Stimulated activated CD4-positive, alpha-beta T cell treated with anti-CD3 and anti-CD28 coated beads, Interleukin-1b, Interleukin-23, amount 100 ng/mL, for 24 hours (primary cell): ENCODE measurements around the gene PLEKHH1.

Source experiments
- DNase-seq, 4 experiments: peaks; one replicate each; pipeline ENCODE4 v3.0.0-alpha.2; 2020; ENCODE audit warnings: low read depth in 4 of 4, low spot score in 1 of 4

PLEKHH1 gene

DNA sequence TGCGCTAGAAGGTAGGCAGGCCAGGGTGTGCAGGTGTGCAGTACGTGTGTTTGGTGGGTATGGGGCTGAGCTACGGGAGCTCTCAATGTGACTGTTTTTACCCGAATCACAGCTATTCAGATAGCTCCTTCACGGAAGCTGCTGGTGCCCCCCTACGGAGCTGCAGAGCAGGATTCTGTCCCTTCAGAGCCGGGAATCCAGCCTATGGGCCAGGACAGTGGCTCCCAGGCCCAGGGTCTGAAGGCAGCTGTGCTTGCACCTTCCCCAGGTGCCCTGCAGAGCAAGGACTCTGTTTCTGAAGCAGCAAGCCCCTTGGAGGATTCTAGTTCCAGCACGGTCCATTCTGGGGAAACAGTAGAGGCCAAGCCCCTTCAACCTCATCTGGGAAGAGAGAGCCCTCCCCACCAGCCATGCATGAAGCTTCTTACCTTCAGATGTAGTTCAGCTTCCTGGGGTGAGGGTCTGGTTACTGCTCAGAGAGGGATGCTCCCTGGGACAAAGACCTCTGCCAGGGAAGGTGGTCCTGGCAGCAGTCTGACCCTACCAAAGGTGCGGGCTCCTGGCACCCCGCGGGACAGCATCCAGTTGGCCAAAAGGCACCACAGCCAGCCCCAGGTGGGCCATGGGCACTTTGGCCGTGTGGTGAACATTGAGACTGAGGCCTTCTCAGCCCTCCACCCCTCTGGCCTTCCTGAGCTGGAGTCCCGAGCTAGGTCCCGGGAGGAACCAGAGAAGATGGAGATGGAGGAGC is 29.1 kb downstream of the PLEKHH1 start:
- DNase-seq: no peak

DNA sequence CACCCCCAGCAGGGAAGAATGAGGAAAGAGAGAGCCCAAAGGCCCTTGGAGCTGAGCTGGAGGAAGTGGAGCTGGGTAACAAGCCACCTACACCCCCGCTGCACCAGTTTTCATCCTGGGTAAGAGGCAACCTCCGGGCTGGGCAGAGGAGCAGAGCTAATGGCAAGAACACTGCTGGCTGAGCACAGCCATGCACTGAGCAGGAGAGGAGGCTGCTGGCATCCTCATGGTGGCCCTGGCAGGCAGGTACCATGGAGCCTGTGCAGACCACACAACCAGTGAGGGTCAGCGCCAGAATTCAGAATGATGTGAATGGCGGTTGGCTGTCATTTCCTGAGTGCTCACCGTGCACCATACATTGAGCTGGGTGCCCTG is 29.7 kb downstream of the PLEKHH1 start:
- no peak for DNase-seq

DNA sequence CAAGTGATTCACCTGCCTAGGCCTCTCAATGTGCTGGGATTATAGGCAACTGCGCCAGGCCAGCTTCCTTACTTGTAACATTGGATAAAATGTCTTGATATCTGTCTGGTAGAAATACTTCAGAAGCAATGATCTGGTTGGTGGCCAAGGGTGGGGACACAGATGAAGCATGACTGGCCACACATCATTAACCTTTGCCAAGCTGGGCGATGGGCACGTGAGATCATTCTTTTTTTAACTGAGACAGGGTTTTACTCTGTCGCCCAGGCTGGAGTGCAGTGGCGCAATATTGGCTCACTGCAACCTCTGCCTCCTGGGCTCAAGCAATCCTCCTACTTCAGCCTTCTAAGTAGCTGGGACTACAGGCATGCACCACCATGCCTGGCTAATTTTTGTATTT is 31.1 kb downstream of the PLEKHH1 start:
- no peak for DNase-seq

DNA sequence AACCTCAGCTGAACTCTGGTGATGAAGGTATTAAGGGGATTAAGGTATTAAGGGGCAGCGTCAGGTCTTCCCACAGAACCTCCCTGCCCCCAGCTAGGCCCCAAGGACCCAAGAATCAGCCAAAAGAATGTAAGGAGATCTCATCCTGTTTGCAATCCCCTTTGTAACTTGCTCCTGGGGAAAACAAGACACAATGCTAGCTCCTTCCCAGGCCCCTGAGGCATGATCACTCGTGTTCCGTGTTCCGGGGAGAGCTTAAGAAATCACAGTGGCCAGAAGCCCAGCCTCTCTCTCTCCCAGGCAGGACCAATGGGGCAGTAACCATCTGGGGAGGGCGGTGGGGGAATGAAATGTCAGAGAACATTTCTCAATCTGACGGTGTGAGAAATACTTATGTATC is 33.8 kb downstream of the PLEKHH1 start:
- no peak for DNase-seq

- DNase-seq: no peak
Measured at GRCh38 chr14:67567654-67568053, 34.6 kb downstream of the PLEKHH1 start.

- no peak for DNase-seq
Measured at GRCh38 chr14:67569011-67569650, 36.0 kb downstream of the PLEKHH1 start.

- no peak for DNase-seq
Measured at GRCh38 chr14:67569651-67570290, 36.7 kb downstream of the PLEKHH1 start.

GRCh38 chr14:67570453-67570852 is 37.4 kb downstream of the PLEKHH1 start:
- no peak for DNase-seq

DNA sequence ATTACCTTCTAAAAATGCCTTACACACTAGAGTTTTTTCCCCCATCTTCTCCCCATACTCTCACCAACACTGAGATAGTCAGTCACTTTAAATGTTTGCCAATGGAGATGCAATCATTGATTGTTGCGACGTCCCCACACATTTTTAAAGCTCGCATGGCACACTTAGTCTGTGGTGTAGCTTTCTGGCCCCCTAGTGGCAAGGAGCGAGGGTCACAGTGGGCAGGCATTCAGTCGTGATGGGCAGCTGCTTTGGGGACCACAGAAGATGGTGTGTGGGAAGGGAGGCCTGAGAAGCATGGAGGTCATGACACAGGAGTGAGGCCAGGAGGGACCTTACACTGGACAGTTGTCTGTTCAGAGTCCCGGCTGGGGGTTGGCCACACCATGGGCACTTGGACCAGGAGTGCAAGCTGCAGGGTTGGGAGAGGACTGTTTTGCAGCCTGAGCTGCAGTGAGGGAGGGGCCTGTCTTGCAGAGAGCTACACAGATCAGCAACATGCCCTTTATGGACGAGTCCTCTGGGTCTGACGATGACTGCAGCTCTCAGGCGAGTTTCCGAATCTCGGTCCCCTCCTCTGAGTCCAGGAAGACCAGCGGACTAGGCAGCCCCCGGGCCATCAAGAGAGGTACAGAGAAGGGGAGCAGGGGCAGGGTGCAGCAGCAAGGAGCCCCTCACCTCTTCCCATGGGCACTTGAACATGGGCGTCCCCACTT is 38.3 kb downstream of the PLEKHH1 start:
- peak; percentile 20 to 56 (median 44) for DNase-seq

DNA sequence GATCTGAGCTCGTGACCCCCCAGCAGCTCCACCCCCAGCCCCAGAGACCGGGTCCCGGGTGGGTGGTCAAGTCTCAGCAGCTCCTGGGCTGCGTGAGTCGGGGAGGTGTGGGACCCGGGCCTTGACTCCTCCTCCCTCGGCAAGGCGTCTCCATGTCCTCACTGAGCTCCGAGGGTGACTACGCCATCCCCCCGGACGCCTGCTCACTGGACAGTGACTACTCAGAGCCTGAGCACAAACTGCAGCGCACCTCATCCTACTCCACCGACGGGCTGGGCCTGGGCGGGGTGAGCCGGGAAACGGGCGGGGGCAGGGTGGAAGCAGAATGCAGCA is 38.9 kb downstream of the PLEKHH1 start:
- DNase-seq: no peak

DNA sequence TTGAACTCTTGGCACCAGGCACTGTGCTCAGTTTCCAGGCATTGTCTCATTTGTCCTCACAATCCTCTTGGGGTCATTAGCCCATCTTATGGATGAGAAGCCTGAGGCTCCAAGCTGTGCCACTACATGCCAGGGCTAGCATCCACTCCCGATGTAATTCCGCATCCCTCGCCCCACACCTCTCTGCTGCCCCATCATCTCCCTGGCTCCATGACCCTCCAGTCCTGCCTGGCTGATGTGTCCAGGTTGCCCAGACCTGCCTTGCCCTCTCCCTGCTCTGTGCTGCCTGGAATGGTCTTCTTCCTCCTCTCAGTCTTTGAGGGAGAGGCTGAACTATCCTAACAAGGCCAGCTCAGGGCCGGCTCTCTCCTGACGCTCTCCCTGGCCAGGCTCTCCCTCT is 39.5 kb downstream of the PLEKHH1 start:
- DNase-seq: no peak

GRCh38 chr14:67573228-67574010 is 40.3 kb downstream of the PLEKHH1 start:
- DNase-seq: no peak

DNA sequence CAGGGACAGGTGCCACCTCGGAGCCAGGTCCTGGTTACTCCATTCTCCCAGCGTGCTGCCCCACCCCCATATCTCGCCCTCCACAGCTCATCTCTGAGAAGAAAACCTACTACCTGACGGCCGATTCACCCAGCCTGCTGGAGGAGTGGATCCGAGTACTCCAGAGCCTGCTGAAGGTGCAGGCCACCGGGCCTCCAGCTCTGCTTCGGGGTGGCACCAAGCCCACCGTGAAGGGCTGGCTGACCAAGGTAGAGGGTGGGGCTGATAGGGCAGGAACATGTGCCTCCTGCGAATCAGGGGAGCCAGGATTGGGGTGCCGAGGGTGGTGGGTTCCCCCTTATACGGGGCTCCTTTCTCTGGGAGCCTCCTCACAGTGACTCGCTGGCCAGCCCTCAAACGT is 41.1 kb downstream of the PLEKHH1 start:
- DNase-seq: no peak

DNA sequence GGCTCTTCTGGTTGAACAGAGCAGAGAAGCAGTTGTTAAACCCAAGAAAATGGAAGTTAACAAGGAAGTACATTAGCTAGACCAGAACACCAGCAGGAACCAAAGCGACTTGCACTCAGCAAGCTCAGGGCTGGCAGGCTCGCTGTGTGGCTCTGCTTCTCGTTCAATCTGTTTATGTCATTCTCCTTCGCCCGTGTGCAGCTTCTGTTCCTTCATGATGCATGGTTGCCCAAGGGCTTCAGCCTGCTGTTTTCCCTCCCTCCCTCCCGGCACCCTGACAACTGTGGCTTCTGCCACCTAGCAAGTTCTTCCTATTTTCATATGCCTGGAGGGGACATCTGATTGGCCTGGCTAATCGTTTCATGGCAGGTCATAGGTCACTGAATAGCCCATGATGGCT is 41.7 kb downstream of the PLEKHH1 start:
- DNase-seq: no peak

GRCh38 chr14:67575684-67576083 is 42.6 kb downstream of the PLEKHH1 start:
- DNase-seq: no peak

GRCh38 chr14:67576216-67576955 is 43.3 kb downstream of the PLEKHH1 start:
- DNase-seq: no peak

- no peak for DNase-seq
Measured at GRCh38 chr14:67577181-67577808, 44.2 kb downstream of the PLEKHH1 start.

GRCh38 chr14:67577909-67578749 is 45.0 kb downstream of the PLEKHH1 start:
- no peak for DNase-seq

- DNase-seq: no peak
Measured at GRCh38 chr14:67579040-67579439, 46.0 kb downstream of the PLEKHH1 start.
